ENCODE data around the gene LTA. TPM values are rescaled to one million over a fixed set of nuclear protein-coding genes. Genes with fewer than 3 reads are reported as not detected.

Gene LTA
- total RNA-seq, 1 experiment from 2014 or later = 0.72 TPM

- peaks cover 22% of the 10 kb centered on the region for H3K4me1 ChIP-seq (ENCODE audit: control insufficient read depth, insufficient read depth, low read length)
- H3K4me3 ChIP-seq (ENCODE audit: low read depth in 2 of 2, low read length in 2 of 2) = peak overlapping the region; percentile 78 to 80
- BruUV-seq (replicated peaks) = no TSS peak
- in situ Hi-C loops (cut with HindIII; ENCODE audit: low pct_unique_long_range_greater_than_20kb, low sequenced_read_pairs) (no loop called here), intact Hi-C loops (cut with micrococcal nuclease; ENCODE audit: unreplicated experiment) (loop anchor here (2.0 kb wide), 1 partner anchor 15 kb away; no protein-coding TSS in a partner anchor)
- TF ChIP-seq SIN3A (IDR thresholded peaks at IDR 0.05; ENCODE audit: borderline replicate concordance, insufficient read depth, low read depth, low read length) = no peak
- no peak; the same call in 1 of the 2 replicates for TF ChIP-seq POLR2AphosphoS5 (IDR thresholded peaks at IDR 0.05; ENCODE audit: low read depth, low read length)
- TF ChIP-seq REST (IDR thresholded peaks at IDR 0.05; ENCODE audit: insufficient read depth in 1 of 2, low read depth in 2 of 2, low read length in 1 of 2) = no peak
- no peak for TF ChIP-seq TCF7L2 (IDR thresholded peaks at IDR 0.05; ENCODE audit: low read depth, low read length)
- no peak for TF ChIP-seq CTCF (IDR thresholded peaks at IDR 0.05)
- DNase-seq (ENCODE audit: low read depth, low spot score) (no peak), ATAC-seq (peak; percentile 4; the same call in 1 of the 2 replicates)
- POLR2A ChIA-PET = no interaction called here
- CTCF ChIA-PET = interaction anchor here (3.0 kb wide), 1 partner anchor 16 kb away, joined by 22 read pairs; no protein-coding TSS in a partner anchor
- H3K36me3 ChIP-seq (ENCODE audit: control insufficient read depth, insufficient read depth, low read length) = no peaks in the 10 kb centered on the region
- H3K27ac ChIP-seq (ENCODE audit: low read length) = peak overlapping the region; percentile 84
- no peaks in the 10 kb centered on the region for H3K27me3 ChIP-seq (ENCODE audit: control insufficient read depth, insufficient read depth, low read length)
- no peaks in the 10 kb centered on the region for H3K9me3 ChIP-seq (ENCODE audit: control insufficient read depth, insufficient read depth, low read depth, low read length)
Observed at GRCh38 chr6:31581434-31582229, 9.5 kb downstream of the LTA start.

- Histone ChIP-seq H3K27ac (ENCODE audit: low read length) (peak within 1 kb of the TSS; percentile 84), H3K4me1 (ENCODE audit: control insufficient read depth, insufficient read depth, low read length) (peaks cover 22% of the 10 kb centered on the region), H3K4me3 (ENCODE audit: low read depth in 2 of 2, low read length in 2 of 2) (peak within 1 kb of the TSS; percentile 78 to 80), H3K27me3 (ENCODE audit: control insufficient read depth, insufficient read depth, low read length) (no peaks in the 10 kb centered on the region), H3K9me3 (ENCODE audit: control insufficient read depth, insufficient read depth, low read depth, low read length) (no peaks in the 10 kb centered on the region), H3K36me3 (ENCODE audit: control insufficient read depth, insufficient read depth, low read length) (no peaks in the 10 kb centered on the region)
- DNase-seq (ENCODE audit: low read depth, low spot score) = no peak
- in situ Hi-C loops (cut with HindIII; ENCODE audit: low pct_unique_long_range_greater_than_20kb, low sequenced_read_pairs) (no loop called here), intact Hi-C loops (cut with micrococcal nuclease; ENCODE audit: unreplicated experiment) (no loop called here)
- no peak for TF ChIP-seq TCF7L2 (IDR thresholded peaks at IDR 0.05; ENCODE audit: low read depth, low read length)
- no TSS peak for BruUV-seq (replicated peaks)
- no peak for ATAC-seq
- ChIA-PET POLR2A (interaction anchor here (0.6 kb wide), 1 partner anchor 27 kb away, joined by 4 read pairs; no protein-coding TSS in a partner anchor), CTCF (interaction anchor here (3.0 kb wide), 1 partner anchor 15 kb away, joined by 22 read pairs; no protein-coding TSS in a partner anchor)
Observed at GRCh38 chr6:31582230-31582643, 10.1 kb downstream of the LTA start, which contains the start of gene LTB. Gene LTB, minus strand, starts transcription at chr6:31582424. Its CDS starts 7 bp downstream, at chr6:31582417.

Measured in Panc1 (cell line).